Measurements from ENCODE around the gene PSD4. TPM values are rescaled to one million over a fixed set of nuclear protein-coding genes. Genes with fewer than 3 reads are reported as not detected.

PSD4 gene
- total RNA-seq, 3 donors from 2014 or later: 40.8 to 91.3 (median 64.4) TPM

DNA sequence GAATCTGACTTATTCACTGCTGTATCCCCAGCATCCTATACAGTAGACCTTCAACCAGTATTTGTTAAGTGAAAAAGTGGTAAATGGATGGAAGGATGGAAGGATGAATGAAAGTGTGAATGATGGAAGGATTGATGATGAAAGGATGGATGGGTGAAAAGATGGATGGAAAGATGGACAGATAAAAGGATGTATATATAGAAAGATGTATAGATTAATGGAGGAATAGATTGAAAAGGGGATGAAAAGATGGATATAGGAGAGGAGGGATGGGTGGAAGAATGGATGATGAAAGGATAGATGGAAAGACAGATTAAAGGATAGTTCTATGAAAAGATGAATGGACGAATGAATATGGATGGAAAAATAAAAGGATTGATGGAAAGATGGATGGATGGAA lies 50.0 kb downstream of the PSD4 start:
- H3K4me1 ChIP-seq (ENCODE audit: low read depth): peaks cover 8% of the 10 kb centered on the region
- no peak for ATAC-seq
- intact Hi-C loops (cut with DNase I, micrococcal nuclease): no loop called here
- H3K4me3 ChIP-seq: no peak overlapping the region
- no peak for DNase-seq
- H3K9me3 ChIP-seq: no peaks in the 10 kb centered on the region
- TF ChIP-seq, protein P1, sequence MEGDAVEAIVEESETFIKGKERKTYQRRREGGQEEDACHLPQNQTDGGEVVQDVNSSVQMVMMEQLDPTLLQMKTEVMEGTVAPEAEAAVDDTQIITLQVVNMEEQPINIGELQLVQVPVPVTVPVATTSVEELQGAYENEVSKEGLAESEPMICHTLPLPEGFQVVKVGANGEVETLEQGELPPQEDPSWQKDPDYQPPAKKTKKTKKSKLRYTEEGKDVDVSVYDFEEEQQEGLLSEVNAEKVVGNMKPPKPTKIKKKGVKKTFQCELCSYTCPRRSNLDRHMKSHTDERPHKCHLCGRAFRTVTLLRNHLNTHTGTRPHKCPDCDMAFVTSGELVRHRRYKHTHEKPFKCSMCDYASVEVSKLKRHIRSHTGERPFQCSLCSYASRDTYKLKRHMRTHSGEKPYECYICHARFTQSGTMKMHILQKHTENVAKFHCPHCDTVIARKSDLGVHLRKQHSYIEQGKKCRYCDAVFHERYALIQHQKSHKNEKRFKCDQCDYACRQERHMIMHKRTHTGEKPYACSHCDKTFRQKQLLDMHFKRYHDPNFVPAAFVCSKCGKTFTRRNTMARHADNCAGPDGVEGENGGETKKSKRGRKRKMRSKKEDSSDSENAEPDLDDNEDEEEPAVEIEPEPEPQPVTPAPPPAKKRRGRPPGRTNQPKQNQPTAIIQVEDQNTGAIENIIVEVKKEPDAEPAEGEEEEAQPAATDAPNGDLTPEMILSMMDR (IDR thresholded peaks at IDR 0.05): no peak
- no peaks in the 10 kb centered on the region for H3K36me3 ChIP-seq (ENCODE audit: low read depth)

DNA sequence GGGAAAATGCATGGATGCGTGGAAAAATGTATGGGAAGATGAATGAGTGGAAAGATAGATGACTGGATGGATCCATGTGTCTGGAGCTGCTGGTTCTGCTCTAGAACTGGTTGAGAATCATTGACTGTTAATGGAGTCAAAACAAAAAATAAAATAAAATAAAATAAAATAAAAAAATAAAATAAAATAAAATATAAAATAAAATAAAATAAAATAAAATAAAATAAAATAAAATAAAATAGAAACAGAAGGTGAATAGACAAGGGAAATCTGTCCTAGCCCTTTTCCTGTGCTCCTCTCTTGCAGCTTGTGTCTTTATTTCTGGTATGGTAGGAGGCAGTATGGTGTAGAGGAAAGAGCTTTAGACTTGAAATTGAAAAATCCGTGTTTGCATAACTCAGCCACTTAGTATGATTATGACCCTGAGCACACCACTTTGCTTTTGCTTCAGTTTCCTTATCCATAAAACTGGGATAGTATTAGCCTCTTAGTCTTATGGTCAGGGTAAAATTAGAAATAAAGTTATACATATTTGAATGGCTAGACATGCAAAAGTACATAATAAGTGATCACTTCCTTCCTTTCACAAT lies 51.0 kb downstream of the PSD4 start:
- Histone ChIP-seq H3K36me3 (ENCODE audit: low read depth) (no peaks in the 10 kb centered on the region), H3K4me3 (no peak overlapping the region), H3K9me3 (no peaks in the 10 kb centered on the region), H3K4me1 (ENCODE audit: low read depth) (no peaks in the 10 kb centered on the region)
- ATAC-seq (no peak), DNase-seq (no peak)
- intact Hi-C loops (cut with DNase I, micrococcal nuclease): no loop called here
- TF ChIP-seq, protein P1 (IDR thresholded peaks at IDR 0.05): no peak

DNA sequence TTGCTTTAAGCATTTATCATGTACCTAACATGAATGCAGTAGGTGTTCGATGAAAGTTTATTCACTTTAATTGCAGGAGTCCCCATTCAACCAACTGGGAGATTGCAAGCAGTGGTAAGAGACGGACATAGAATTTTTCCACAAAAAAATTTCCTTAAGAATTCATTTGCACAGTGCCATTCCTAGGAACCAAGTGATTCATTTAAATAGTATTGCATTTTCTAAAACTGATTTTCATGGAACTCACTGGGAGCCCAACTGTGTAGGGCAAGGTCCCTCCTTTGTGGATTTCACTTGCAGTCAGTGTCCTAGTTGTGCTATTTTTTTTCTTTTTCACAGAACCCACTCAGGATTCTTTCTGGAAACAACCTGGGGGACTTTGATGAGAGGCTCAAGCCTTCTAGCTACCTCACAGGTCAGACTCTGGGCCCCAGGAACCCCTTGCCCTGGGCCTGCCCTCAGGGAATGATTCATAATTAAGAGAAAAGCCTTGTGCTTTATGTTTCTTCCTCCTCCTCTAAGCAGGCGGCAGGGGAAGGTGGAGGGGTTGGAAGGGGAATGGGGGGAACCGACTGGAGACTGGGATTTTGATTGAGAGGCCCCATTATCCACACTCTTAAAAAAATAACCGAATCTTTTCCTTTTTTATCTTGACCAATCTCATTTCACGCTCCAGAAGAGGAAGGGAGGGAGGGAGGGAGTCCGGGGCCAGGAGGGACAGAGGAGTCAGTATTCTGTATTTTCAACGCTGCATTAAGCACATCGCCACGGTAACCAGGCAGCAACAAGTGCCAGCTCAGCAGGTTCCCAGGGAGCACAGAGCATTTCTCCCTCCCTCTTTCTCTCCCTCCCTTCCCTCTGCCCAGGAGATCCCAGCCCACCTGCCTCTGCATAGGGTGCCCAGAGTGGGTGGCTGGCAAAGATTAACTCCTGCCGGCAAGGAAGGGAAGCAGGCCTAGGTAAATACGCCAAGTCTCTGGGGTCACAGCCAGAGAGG lies 51.8 kb downstream of the PSD4 start:
- intact Hi-C loops (cut with DNase I, micrococcal nuclease): no loop called here
- no peaks in the 10 kb centered on the region for H3K9me3 ChIP-seq
- no peak overlapping the region for H3K4me3 ChIP-seq
- ATAC-seq (no peak), DNase-seq (no peak)
- TF ChIP-seq, protein P1 (IDR thresholded peaks at IDR 0.05): no peak
- no peaks in the 10 kb centered on the region for H3K4me1 ChIP-seq (ENCODE audit: low read depth)
- no peaks in the 10 kb centered on the region for H3K36me3 ChIP-seq (ENCODE audit: low read depth)

DNA sequence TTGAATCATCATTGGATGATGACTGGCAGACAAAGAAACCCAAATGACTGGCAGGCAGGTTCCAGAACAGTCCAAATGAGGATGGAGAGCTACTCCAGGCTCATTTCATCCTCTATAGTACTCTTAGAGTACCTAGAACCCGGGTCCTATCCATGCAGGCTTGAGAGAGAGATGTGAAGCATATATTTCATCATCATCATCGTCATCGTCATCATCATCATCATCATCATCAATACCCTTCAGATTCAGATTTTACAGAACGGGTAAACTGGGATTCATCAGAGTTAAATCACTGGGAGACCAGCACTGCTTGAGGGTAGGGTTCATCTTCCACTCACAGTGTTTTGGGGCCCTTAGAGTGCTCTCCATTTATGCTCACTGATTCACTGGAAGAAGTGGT lies 52.7 kb downstream of the PSD4 start:
- no peaks in the 10 kb centered on the region for H3K4me1 ChIP-seq (ENCODE audit: low read depth)
- TF ChIP-seq, protein P1 (IDR thresholded peaks at IDR 0.05): no peak
- H3K36me3 ChIP-seq (ENCODE audit: low read depth): no peaks in the 10 kb centered on the region
- DNase-seq (no peak), ATAC-seq (no peak)
- intact Hi-C loops (cut with DNase I, micrococcal nuclease): no loop called here
- H3K9me3 ChIP-seq: no peaks in the 10 kb centered on the region
- H3K4me3 ChIP-seq: no peak overlapping the region

DNA sequence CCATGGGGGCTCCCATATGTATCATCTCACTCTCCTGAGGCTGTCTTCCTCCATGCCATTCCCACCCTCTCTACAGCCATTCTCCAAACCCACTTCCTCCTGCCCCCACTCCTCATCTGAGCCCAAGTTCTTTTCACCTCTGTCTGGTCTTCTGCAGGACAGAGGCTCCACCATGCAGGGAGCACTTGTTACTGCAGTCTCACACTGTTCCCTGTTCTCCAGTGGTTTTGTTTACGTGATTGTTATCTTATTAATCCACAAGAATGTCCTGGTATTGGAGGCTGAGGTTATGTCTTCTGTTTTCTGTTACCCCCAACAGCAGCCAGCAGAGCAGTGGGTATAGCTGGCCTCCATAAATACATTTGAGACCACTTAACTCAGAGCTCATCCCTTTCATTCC lies 53.5 kb downstream of the PSD4 start:
- intact Hi-C loops (cut with DNase I, micrococcal nuclease): no loop called here
- Histone ChIP-seq H3K36me3 (ENCODE audit: low read depth) (no peaks in the 10 kb centered on the region), H3K9me3 (no peaks in the 10 kb centered on the region), H3K4me3 (no peak overlapping the region), H3K4me1 (ENCODE audit: low read depth) (no peaks in the 10 kb centered on the region)
- ATAC-seq (no peak), DNase-seq (no peak)
- TF ChIP-seq, protein P1 (IDR thresholded peaks at IDR 0.05): no peak
